HCT116 (cell line): Measurements from ENCODE around the gene FSCN2.

ENCODE experiments used
- CTCF ChIP-seq, 3 experiments: fragments of 200-600 bp in 1 of 3; sonication (generic) in 1 of 3; IDR thresholded peaks in 2 of 3; conservative IDR thresholded peaks in 1 of 3; 2 replicates each; pipeline ENCODE4 v1.5.1; 2012 to 2017; ENCODE audit warnings: low read depth in 2 of 3, low read length in 2 of 3, antibody characterized with exemption in 1 of 3, borderline replicate concordance in 1 of 3, control low read depth in 1 of 3, mild to moderate bottlenecking in 1 of 3, mixed read lengths in 1 of 3, mixed run types in 1 of 3, moderate library complexity in 1 of 3; ENCODE audit not compliant: insufficient read depth in 1 of 3
- POLR2A ChIP-seq: IDR thresholded peaks from 2 replicates; pipeline ENCODE4 v1.7.0; 2011; ENCODE audit warnings: borderline replicate concordance; ENCODE audit not compliant: insufficient read depth, insufficient read length; ENCODE audit errors: extremely low read depth
- SP1 ChIP-seq: IDR thresholded peaks from 2 replicates; pipeline ENCODE4 v1.6.1; 2012; ENCODE audit warnings: low read depth

GRCh38 chr17:81534157-81535006 is 6.2 kb downstream of the FSCN2 start:
- TF ChIP-seq POLR2A (no peak), SP1 (no peak), CTCF (IDR thresholded peaks at IDR 0.05 in 2 of 3, conservative IDR thresholded peaks at IDR 0.05 in 1 of 3; ENCODE audit: borderline replicate concordance in 1 of 3, insufficient read depth in 1 of 3, low read depth in 2 of 3, low read length in 2 of 3) (no peak)
